ENCODE data around the gene GRK3.

DNA sequence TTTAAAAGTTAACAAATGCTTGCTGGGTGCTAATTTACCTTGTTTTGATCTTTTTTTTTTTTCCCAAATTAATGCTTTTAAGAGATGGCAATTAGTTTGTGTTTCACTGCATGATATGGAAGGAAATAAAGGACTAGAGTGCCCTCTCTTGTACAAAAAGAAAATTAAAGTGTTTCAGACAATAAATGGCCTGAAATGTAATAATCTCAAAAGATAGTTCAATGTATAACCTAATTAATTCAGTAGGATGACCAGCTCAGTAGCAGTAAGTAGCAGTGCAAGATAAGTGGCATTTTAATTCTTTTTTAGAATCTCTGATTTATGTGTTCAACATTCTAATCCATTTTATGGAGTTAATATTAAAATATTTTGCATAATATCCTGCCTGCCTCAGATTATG, 137.6 kb downstream of the GRK3 start:
- TF ChIP-seq POLR2A (IDR thresholded peaks at IDR 0.05; ENCODE audit: low read length) (no peak), GATA1 (IDR thresholded peaks at IDR 0.05; ENCODE audit: low read depth, low read length) (no peak)
